ENCODE results near the gene KDM7A. TPM values are rescaled to one million over a fixed set of nuclear protein-coding genes. Genes with fewer than 3 reads are reported as not detected.

KDM7A gene
- total and polyA plus RNA-seq, 2 of the 8 experiments (the other 6 are each of a cell fraction or from before 2014, with no cell fraction given): 2.2 to 12.5 TPM

GRCh38 chr7:140197218-140197890 is 20.6 kb upstream of the KDM7A start:
- Histone ChIP-seq H3K14ac (ENCODE audit: insufficient read length) (no peak overlapping the region), H3K4ac (replicated peaks; ENCODE audit: insufficient read length, low read depth, low read length) (no peak overlapping the region), H2BK20ac (ENCODE audit: low read length) (no peak overlapping the region), H3K9ac (replicated peaks in 1 of 4; ENCODE audit: extremely low read depth in 1 of 4, low read depth in 3 of 4, low read length in 3 of 4) (no peak overlapping the region), H2AK5ac (ENCODE audit: low read depth, low read length) (no peak overlapping the region), H3K23ac (ENCODE audit: insufficient read length) (no peak overlapping the region), H2AFZ (ENCODE audit: low read length) (no peak overlapping the region), H3K23me2 (ENCODE audit: low read depth, low read length) (no peaks in the 10 kb centered on the region), H4K5ac (ENCODE audit: insufficient read length, low read depth, low read length) (no peak overlapping the region), H2BK12ac (ENCODE audit: low read depth, low read length) (no peak overlapping the region), H3K9me3 (ENCODE audit: insufficient read depth in 2 of 2, low read depth in 1 of 2, low read length in 1 of 2) (no peaks in the 10 kb centered on the region), H2BK15ac (ENCODE audit: low read length) (no peak overlapping the region), H4K8ac (ENCODE audit: extremely low read depth, insufficient read depth, low read length) (no peak overlapping the region), H3K4me1 (replicated peaks in 1 of 4; ENCODE audit: control insufficient read depth in 3 of 4, insufficient read depth in 4 of 4, low read length in 3 of 4) (peaks cover 0 to 4% (median 0%) of the 10 kb centered on the region in 4 experiments; a peak in 1 of 7 replicates), H2BK120ac (replicated peaks; ENCODE audit: low read depth, low read length) (no peak overlapping the region), H3K36me3 (ENCODE audit: control insufficient read depth in 2 of 4, insufficient read depth in 4 of 4, low read length in 3 of 4) (no peaks in the 10 kb centered on the region), H2BK5ac (ENCODE audit: low read depth, low read length) (no peak overlapping the region), H3K79me1 (ENCODE audit: low read depth, low read length) (no peaks in the 10 kb centered on the region), H4K20me1 (replicated peaks in 1 of 2; ENCODE audit: control insufficient read depth in 1 of 2, insufficient read depth in 2 of 2, low read length in 2 of 2) (no peaks in the 10 kb centered on the region), H3K56ac (replicated peaks; ENCODE audit: insufficient read length, low read depth, low read length) (no peak overlapping the region), H3K18ac (ENCODE audit: extremely low read depth, low read length) (no peak overlapping the region), H3K27ac (ENCODE audit: low read depth, low read length) (no peak overlapping the region), H3K4me2 (ENCODE audit: insufficient read depth in 1 of 2, low read depth in 2 of 2, low read length in 2 of 2) (no peak overlapping the region), H3K27me3 (replicated peaks in 1 of 4; ENCODE audit: control insufficient read depth in 3 of 4, extremely low read depth in 1 of 4, insufficient read depth in 3 of 4, low read length in 3 of 4) (no peaks in the 10 kb centered on the region), H3K4me3 (ENCODE audit: extremely low read depth in 1 of 4, insufficient read depth in 2 of 4, low read depth in 3 of 4, low read length in 4 of 4) (no peak overlapping the region), H4K91ac (replicated peaks; ENCODE audit: insufficient read length, low read length) (no peak overlapping the region), H3K79me2 (ENCODE audit: control insufficient read depth in 1 of 2, insufficient read depth in 2 of 2, low read length in 2 of 2) (no peaks in the 10 kb centered on the region)
- TF ChIP-seq HDAC2 (IDR thresholded peaks at IDR 0.05; ENCODE audit: borderline replicate concordance in 1 of 2, low read depth in 2 of 2, low read length in 2 of 2): no peak
- no peak for TF ChIP-seq KDM1A (IDR thresholded peaks at IDR 0.05; ENCODE audit: borderline replicate concordance, low read length)
- no peak for TF ChIP-seq GABPA (IDR thresholded peaks at IDR 0.05; ENCODE audit: borderline replicate concordance, insufficient read depth, low read length)
- TF ChIP-seq ASH2L (IDR thresholded peaks at IDR 0.05; ENCODE audit: low read length): no peak
- TF ChIP-seq ZNF274 (IDR thresholded peaks at IDR 0.05; ENCODE audit: borderline replicate concordance, extremely low read depth, low read length): no peak
- no peak for TF ChIP-seq USF2 (IDR thresholded peaks at IDR 0.05; ENCODE audit: low read length)
- no peak for TF ChIP-seq BRCA1 (IDR thresholded peaks at IDR 0.05; ENCODE audit: low read depth, low read length)
- POLR2A ChIA-PET (ENCODE audit: partially characterized antibody): no interaction called here
- CTCF ChIA-PET (ENCODE audit: partially characterized antibody): interaction anchor here (0.6 kb wide), 1 partner anchor 50 kb away, joined by 3 read pairs; no protein-coding TSS in a partner anchor
- FAIRE-seq (no peak), DNase-seq (ENCODE audit: low read depth in 1 of 2, low spot score in 2 of 2) (no peak)
- WGBS, 2 experiments (ENCODE audit: extremely low coverage in 1 of 2, insufficient coverage in 1 of 2, insufficient read length in 1 of 2, insufficient replicate concordance in 2 of 2, low coverage in 1 of 2, low lambda C conversion rate in 2 of 2, missing lambda C conversion rate in 1 of 2): 88% methylated on average over 9 of the region's 9 CpGs; no CpG with 5 or more reads in 1 of the 2 experiments
